Measurements from ENCODE around the gene FGF14.
"Not testable (repeated sequence)": the region's sequence is repeated elsewhere in the genome, so short reads cannot be mapped to it uniquely, and the experiment has no call there.

The FGF14 gene

GRCh38 chr13:101868585-101869469 is 533.0 kb downstream of the FGF14 start:
- no peak for DNase-seq (ENCODE audit: low read depth)

- DNase-seq (ENCODE audit: low read depth) = no peak
These were observed 534.8 kb downstream of the FGF14 start for GRCh38 chr13:101866889-101867581.

GRCh38 chr13:101858860-101859259 is 543.0 kb downstream of the FGF14 start:
- no peak for DNase-seq (ENCODE audit: low read depth)

- DNase-seq (ENCODE audit: low read depth) = no peak
These were observed 555.1 kb downstream of the FGF14 start for GRCh38 chr13:101846701-101847100.

- DNase-seq (ENCODE audit: low read depth) = no peak
These were observed 555.6 kb downstream of the FGF14 start for GRCh38 chr13:101846249-101846648.

- no peak for DNase-seq (ENCODE audit: low read depth)
These were observed 556.4 kb downstream of the FGF14 start for GRCh38 chr13:101845245-101846020.

GRCh38 chr13:101841698-101842097 is 560.1 kb downstream of the FGF14 start:
- DNase-seq (ENCODE audit: low read depth) = no peak

GRCh38 chr13:101838323-101838722 is 563.5 kb downstream of the FGF14 start:
- DNase-seq (ENCODE audit: low read depth) = no peak

GRCh38 chr13:101837778-101838177 is 564.1 kb downstream of the FGF14 start:
- DNase-seq (ENCODE audit: low read depth) = not testable (repeated sequence)

- DNase-seq (ENCODE audit: low read depth) = no peak
These were observed 564.6 kb downstream of the FGF14 start for GRCh38 chr13:101837288-101837687.

- no peak for DNase-seq (ENCODE audit: low read depth)
These were observed 565.9 kb downstream of the FGF14 start for GRCh38 chr13:101835920-101836319.

GRCh38 chr13:101833671-101834070 is 568.2 kb downstream of the FGF14 start:
- DNase-seq (ENCODE audit: low read depth) = no peak

- DNase-seq (ENCODE audit: low read depth) = no peak
These were observed 571.8 kb downstream of the FGF14 start for GRCh38 chr13:101830035-101830434.

- DNase-seq (ENCODE audit: low read depth) = no peak
These were observed 572.4 kb downstream of the FGF14 start for GRCh38 chr13:101829484-101829883.

- no peak for DNase-seq (ENCODE audit: low read depth)
These were observed 573.7 kb downstream of the FGF14 start for GRCh38 chr13:101828119-101828518.

GRCh38 chr13:101817898-101818297 is 584.0 kb downstream of the FGF14 start:
- DNase-seq (ENCODE audit: low read depth) = no peak

GRCh38 chr13:101811881-101812280 is 590.0 kb downstream of the FGF14 start:
- no peak for DNase-seq (ENCODE audit: low read depth)

- DNase-seq (ENCODE audit: low read depth) = no peak
These were observed 590.5 kb downstream of the FGF14 start for GRCh38 chr13:101811284-101811839.

GRCh38 chr13:101799196-101799595 is 602.7 kb downstream of the FGF14 start:
- no peak for DNase-seq (ENCODE audit: low read depth)

GRCh38 chr13:101798437-101798836 is 603.4 kb downstream of the FGF14 start:
- no peak for DNase-seq (ENCODE audit: low read depth)

GRCh38 chr13:101795460-101795859 is 606.4 kb downstream of the FGF14 start:
- DNase-seq (ENCODE audit: low read depth) = no peak

GRCh38 chr13:101795025-101795424 is 606.8 kb downstream of the FGF14 start:
- no peak for DNase-seq (ENCODE audit: low read depth)
